ENCODE measurements around the gene PCBD2.

DNA sequence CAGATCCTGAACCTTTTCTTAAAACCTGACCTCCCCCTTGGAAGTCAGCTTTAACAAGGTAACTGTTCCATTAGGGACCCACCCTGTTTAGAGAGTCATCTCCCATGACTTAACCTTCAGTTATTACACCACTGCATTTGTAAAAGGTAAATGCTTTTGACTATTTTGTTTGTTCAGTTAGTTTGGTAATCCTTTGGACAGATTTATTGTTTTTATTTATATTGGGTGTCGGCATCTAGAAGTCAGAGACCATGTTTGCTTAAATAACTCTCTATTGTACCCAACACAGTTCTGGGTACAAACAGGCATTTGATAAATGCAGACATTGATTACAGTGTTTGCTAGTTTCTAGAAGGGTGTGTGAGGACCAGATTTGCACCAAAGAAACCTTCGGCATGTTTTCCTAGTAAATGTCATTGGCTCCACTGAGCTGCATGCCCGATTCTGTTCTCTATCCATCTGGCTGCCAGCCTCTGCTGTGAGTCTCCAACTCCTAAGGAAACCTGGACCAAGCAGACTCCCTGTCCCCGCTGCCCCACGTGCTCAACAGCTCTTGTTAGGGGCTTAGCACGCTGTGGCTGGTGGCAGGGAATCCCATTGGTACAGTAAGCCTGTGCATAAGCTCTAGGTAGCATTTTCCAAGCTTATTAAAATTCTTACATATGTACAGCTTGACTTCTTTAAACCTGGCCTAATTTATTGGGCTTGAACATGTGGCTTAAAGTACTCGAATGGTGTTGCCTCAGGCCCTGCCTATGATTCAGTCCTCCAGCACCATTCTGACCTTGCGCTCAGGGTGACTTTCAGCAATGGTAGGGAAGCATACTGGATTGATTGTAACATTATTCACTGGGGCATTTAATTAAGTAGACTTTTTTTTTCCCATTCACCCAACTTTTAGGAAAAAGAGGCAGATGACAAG, 6.6 kb downstream of the PCBD2 start:
- TF ChIP-seq, protein P1, sequence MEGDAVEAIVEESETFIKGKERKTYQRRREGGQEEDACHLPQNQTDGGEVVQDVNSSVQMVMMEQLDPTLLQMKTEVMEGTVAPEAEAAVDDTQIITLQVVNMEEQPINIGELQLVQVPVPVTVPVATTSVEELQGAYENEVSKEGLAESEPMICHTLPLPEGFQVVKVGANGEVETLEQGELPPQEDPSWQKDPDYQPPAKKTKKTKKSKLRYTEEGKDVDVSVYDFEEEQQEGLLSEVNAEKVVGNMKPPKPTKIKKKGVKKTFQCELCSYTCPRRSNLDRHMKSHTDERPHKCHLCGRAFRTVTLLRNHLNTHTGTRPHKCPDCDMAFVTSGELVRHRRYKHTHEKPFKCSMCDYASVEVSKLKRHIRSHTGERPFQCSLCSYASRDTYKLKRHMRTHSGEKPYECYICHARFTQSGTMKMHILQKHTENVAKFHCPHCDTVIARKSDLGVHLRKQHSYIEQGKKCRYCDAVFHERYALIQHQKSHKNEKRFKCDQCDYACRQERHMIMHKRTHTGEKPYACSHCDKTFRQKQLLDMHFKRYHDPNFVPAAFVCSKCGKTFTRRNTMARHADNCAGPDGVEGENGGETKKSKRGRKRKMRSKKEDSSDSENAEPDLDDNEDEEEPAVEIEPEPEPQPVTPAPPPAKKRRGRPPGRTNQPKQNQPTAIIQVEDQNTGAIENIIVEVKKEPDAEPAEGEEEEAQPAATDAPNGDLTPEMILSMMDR (conservative IDR thresholded peaks at IDR 0.05 in 1 of 2, IDR thresholded peaks at IDR 0.05 in 1 of 2; ENCODE audit: low read depth in 1 of 2, low read length in 2 of 2) = no peak
- TF ChIP-seq EZH2 (IDR thresholded peaks at IDR 0.05; ENCODE audit: low read length, missing control alignments) = no peak

Data from fibroblast of lung (primary cell).